Measurements from ENCODE around the gene RFX2. TPM values are rescaled to one million over a fixed set of nuclear protein-coding genes. Genes with fewer than 3 reads are reported as not detected.
"Not testable (repeated sequence)": the region's sequence is repeated elsewhere in the genome, so short reads cannot be mapped to it uniquely, and the experiment has no call there.

RFX2 gene
- total RNA-seq, 2 experiments from 2014 or later = 6.5 to 7.9 TPM

DNA sequence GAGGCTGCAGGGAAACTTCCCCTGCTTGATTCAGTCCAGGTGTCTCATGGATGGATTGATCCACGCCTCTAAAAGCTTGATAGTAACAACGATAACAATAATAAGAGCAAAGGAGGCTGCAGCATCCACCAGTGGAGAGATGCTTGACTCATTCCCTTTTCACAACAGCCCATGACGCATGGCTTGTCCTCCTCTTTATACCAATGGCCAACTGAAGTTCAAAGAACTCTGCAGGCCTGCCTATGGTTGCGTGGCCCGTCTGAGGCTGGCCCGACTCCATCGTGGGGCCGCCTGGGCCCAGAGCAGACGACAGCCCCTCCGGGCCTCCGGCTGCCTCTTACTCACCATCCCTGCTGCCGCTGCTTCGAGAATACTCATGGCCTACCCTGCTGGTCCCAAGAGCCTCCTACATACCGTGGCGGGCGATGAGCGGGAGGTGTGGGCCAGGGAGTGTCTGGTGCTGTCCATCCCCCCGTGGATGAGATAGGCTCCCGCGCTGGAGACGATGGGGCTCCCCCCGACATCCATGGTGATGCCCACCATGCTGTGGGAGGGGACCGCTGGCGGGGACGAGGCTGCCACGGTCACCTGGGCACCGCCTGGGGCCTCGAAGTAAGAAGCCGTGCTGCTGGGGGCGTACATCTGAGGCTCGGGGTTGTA lies 70.6 kb downstream of the RFX2 start:
- no peaks in the 10 kb centered on the region for H3K9me3 Mint-ChIP-seq
- POLR2A ChIA-PET = no interaction called here
- DNase-seq = no peak
- CTCF ChIA-PET = interaction anchor here (1.2 to 3.8 kb wide), 2 partner anchors 86 kb away, joined by 3 to 19 read pairs; no protein-coding TSS in a partner anchor
- H3K27ac Mint-ChIP-seq = peak overlapping the region; percentile 77
- no peaks in the 10 kb centered on the region for H3K36me3 Mint-ChIP-seq
- H3K4me3 Mint-ChIP-seq = no peak overlapping the region
- H3K27me3 Mint-ChIP-seq = no peaks in the 10 kb centered on the region
- peaks cover 18% of the 10 kb centered on the region for H3K4me1 Mint-ChIP-seq (ENCODE audit: low read depth)
- intact Hi-C loops (cut with micrococcal nuclease) = no loop called here

DNA sequence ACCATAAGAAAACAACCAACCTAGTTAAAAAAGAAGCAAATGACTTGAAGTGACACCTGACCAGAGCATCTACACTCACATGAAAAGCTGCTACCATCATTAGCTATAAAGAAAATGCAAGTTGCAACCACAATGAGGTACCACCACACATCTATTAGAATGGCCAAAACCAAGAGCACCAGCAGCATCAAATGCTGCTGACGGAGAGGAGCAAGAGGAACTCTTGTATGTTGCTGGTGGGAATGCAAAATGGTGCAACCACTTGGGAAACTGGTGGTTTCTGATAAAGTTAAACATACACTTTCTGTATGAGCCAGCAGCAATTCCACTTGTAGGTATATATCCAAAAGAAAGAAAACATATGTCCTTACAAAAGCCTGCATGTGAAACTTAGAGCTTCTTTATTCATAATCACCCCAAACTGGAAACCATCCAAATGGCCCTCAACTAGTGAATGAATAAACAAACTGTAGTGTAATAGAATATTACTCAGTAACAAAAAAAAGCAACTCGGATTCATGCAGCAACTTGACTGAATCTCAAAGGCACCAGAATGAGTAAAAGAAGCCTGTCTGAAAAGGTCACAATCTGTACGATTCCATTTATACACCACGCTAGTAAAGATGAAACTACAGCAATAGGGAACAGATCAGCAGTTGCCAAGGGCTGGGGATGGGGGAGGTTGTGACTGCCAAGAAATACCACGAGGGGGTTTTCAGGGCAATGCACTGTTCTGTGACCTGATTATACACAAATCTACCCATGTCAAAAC lies 71.5 kb downstream of the RFX2 start:
- peak overlapping the region; percentile 77 for H3K27ac Mint-ChIP-seq
- H3K4me3 Mint-ChIP-seq = no peak overlapping the region
- no peaks in the 10 kb centered on the region for H3K27me3 Mint-ChIP-seq
- H3K36me3 Mint-ChIP-seq = no peaks in the 10 kb centered on the region
- peak; percentile 77 for DNase-seq
- intact Hi-C loops (cut with micrococcal nuclease) = no loop called here
- peaks cover 18% of the 10 kb centered on the region for H3K4me1 Mint-ChIP-seq (ENCODE audit: low read depth)
- no peaks in the 10 kb centered on the region for H3K9me3 Mint-ChIP-seq
- CTCF ChIA-PET = interaction anchor here (0.9 to 1.9 kb wide), 6 partner anchors 10 to 265 kb away, joined by 3 to 8 read pairs (median 3); no protein-coding TSS in a partner anchor
- POLR2A ChIA-PET = no interaction called here

DNA sequence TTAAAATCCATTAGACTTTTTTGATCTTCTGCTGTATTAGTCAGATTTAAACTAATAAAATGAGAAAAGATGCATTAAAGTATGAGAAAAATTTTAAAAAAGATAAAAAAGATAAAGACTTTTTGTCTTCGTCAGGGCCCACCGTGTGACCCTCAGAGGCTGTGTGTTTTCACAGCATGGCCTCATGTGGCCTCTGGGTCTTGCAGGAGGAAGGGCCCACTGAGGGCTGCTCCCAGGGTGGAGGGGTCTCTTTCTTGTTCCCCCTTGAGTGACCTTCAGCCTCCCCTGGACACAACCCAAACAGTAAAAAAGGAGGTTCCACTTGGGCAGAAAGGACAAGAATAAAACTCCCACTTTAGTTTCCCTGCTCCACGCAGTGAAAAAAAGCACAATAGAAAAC lies 75.3 kb downstream of the RFX2 start:
- intact Hi-C loops (cut with micrococcal nuclease) = no loop called here
- POLR2A ChIA-PET = no interaction called here

DNA sequence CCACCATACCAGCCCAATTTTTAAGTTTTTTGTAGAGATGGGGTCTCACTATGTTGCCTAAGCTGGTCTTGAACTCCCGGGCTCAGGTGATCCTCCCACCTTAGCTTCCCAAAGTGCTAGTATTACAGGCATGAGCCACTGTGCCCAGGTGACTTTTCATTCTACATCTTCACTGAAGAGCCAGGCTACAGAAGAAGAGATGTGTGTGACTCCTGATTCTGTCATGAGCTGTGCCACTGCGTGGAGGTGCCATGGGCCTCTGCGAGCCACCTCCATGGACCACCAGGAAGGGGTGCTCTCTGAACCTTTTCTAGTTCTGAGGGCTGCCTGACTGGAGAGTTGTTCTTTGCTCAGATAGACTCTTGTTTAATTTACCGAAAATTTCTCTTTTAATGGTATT lies 75.8 kb downstream of the RFX2 start:
- no peak for DNase-seq
- Mint-ChIP-seq H3K4me1 (ENCODE audit: low read depth) (peaks cover 25% of the 10 kb centered on the region), H3K27me3 (no peaks in the 10 kb centered on the region), H3K27ac (no peak overlapping the region), H3K9me3 (no peaks in the 10 kb centered on the region), H3K4me3 (no peak overlapping the region), H3K36me3 (no peaks in the 10 kb centered on the region)
- CTCF ChIA-PET = interaction anchor here (0.6 to 1.5 kb wide), 4 partner anchors 12 to 1549 kb away, joined by 3 to 13 read pairs (median 4); no protein-coding TSS in a partner anchor
- POLR2A ChIA-PET = no interaction called here
- intact Hi-C loops (cut with micrococcal nuclease) = no loop called here

More for the DNA sequence above, 75.3 kb downstream of the RFX2 start:
- no peaks in the 10 kb centered on the region for H3K9me3 Mint-ChIP-seq
- no peak overlapping the region for H3K4me3 Mint-ChIP-seq
- H3K36me3 Mint-ChIP-seq = no peaks in the 10 kb centered on the region
- CTCF ChIA-PET = interaction anchor here (0.6 to 1.5 kb wide), 3 partner anchors 13 to 1549 kb away, joined by 3 to 13 read pairs (median 4); no protein-coding TSS in a partner anchor
- no peak overlapping the region for H3K27ac Mint-ChIP-seq
- no peak for DNase-seq
- H3K27me3 Mint-ChIP-seq = no peaks in the 10 kb centered on the region
- H3K4me1 Mint-ChIP-seq (ENCODE audit: low read depth) = peaks cover 20% of the 10 kb centered on the region

DNA sequence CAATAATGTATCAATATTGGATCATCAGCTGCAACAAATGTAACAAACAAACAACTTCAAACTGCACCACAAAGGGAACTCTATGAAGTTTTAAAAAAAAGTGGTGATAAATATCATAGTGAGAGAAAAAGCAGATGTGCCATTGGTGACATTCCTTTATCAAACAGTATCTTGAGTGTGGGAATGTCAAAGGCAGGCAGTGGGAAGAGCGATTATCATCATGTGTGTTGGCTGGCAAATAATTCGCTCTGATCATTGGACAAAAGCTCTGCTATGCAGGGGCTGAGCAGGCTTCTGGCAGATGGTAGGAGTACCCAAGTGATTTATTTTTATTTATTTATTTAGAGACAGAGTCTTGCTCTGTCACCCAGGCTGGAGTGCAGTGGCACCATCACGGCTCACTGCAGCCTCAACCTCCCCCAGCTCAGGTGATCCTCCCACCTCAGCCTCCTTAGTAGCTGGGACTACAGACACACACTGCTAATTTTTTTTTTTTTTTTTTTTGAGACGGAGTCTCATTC lies 76.5 kb downstream of the RFX2 start:
- CTCF ChIA-PET = interaction anchor here (0.6 to 1.5 kb wide), 3 partner anchors 11 to 66 kb away, joined by 3 to 13 read pairs (median 3); no protein-coding TSS in a partner anchor
- Mint-ChIP-seq H3K4me1 (ENCODE audit: low read depth) (peaks cover 18% of the 10 kb centered on the region), H3K36me3 (no peaks in the 10 kb centered on the region), H3K9me3 (no peaks in the 10 kb centered on the region), H3K27me3 (no peaks in the 10 kb centered on the region), H3K4me3 (no peak overlapping the region), H3K27ac (no peak overlapping the region)
- no peak for DNase-seq
- intact Hi-C loops (cut with micrococcal nuclease) = no loop called here
- POLR2A ChIA-PET = no interaction called here

DNA sequence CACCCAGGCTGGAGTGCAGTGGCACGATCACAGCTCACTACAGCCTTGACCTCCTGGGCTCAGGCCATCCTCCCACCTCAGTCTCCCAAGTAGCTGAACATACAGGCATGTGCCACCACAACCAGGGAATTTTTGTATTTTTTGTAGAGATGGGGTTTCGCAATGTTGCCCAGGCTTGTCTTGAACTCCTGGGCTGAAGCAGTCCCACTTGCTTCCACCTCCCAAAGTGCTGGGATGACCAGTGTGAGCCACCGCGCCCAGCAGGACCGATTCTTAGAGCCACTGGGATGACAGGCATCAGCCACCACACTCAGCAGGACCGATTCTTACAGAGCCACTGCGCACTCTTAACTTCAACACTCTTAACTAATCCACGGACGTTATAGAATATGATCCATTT lies 77.5 kb downstream of the RFX2 start:
- no peak for DNase-seq
- no peaks in the 10 kb centered on the region for H3K27me3 Mint-ChIP-seq
- H3K9me3 Mint-ChIP-seq = no peaks in the 10 kb centered on the region
- H3K4me3 Mint-ChIP-seq = no peak overlapping the region
- no peaks in the 10 kb centered on the region for H3K36me3 Mint-ChIP-seq
- no peak overlapping the region for H3K27ac Mint-ChIP-seq
- POLR2A ChIA-PET = no interaction called here
- intact Hi-C loops (cut with micrococcal nuclease) = no loop called here
- H3K4me1 Mint-ChIP-seq (ENCODE audit: low read depth) = peaks cover 10% of the 10 kb centered on the region
- CTCF ChIA-PET = no interaction called here

DNA sequence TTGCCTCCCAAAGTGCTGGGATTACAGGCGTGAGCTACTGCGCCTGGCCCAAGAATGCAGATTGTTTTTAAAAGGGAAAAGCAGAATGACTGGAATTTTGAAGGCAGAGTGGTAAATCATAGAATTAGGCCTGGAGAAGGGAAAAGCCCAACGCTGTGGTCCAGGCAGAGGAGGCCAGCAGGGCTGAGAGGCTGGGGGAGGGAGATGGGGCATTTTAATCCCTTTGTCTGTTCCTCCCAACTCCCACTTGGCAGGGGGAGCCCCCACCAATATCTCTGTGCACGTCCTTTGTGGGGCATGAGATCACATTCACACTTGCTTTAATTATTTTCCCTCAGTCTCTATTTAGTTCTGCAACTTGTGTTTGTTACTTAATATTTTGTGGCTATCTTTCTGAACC lies 77.9 kb downstream of the RFX2 start:
- intact Hi-C loops (cut with micrococcal nuclease) = no loop called here
- CTCF ChIA-PET = interaction anchor here (0.9 kb wide), 1 partner anchor 10 kb away, joined by 3 read pairs; no protein-coding TSS in a partner anchor
- H3K27ac Mint-ChIP-seq = no peak overlapping the region
- peaks cover 7% of the 10 kb centered on the region for H3K4me1 Mint-ChIP-seq (ENCODE audit: low read depth)
- no peak for DNase-seq
- H3K4me3 Mint-ChIP-seq = no peak overlapping the region
- POLR2A ChIA-PET = no interaction called here
- H3K9me3 Mint-ChIP-seq = no peaks in the 10 kb centered on the region
- H3K36me3 Mint-ChIP-seq = no peaks in the 10 kb centered on the region
- H3K27me3 Mint-ChIP-seq = no peaks in the 10 kb centered on the region

DNA sequence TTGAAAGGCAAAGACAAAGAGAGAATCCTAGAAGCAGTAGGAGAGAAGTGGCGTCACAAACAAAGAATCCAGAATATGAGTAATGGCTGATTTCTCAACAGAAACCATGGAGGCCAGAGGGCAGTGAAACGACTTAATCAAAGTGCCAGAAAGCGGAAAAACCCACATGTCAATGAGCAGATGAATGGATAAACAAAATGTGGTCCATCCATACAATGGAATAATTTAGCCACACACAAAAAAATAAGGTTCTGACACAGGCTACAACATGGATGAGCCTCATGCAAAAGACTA lies 80.1 kb downstream of the RFX2 start:
- H3K9me3 Mint-ChIP-seq = no peaks in the 10 kb centered on the region
- POLR2A ChIA-PET = no interaction called here
- intact Hi-C loops (cut with micrococcal nuclease) = no loop called here
- no peaks in the 10 kb centered on the region for H3K27me3 Mint-ChIP-seq
- H3K27ac Mint-ChIP-seq = no peak overlapping the region
- H3K4me3 Mint-ChIP-seq = no peak overlapping the region
- H3K4me1 Mint-ChIP-seq (ENCODE audit: low read depth) = peaks cover 7% of the 10 kb centered on the region
- no peak for DNase-seq
- no peaks in the 10 kb centered on the region for H3K36me3 Mint-ChIP-seq
- CTCF ChIA-PET = interaction anchor here (1.0 to 1.4 kb wide), 3 partner anchors 63 to 226 kb away, joined by 3 to 5 read pairs (median 3); no protein-coding TSS in a partner anchor

DNA sequence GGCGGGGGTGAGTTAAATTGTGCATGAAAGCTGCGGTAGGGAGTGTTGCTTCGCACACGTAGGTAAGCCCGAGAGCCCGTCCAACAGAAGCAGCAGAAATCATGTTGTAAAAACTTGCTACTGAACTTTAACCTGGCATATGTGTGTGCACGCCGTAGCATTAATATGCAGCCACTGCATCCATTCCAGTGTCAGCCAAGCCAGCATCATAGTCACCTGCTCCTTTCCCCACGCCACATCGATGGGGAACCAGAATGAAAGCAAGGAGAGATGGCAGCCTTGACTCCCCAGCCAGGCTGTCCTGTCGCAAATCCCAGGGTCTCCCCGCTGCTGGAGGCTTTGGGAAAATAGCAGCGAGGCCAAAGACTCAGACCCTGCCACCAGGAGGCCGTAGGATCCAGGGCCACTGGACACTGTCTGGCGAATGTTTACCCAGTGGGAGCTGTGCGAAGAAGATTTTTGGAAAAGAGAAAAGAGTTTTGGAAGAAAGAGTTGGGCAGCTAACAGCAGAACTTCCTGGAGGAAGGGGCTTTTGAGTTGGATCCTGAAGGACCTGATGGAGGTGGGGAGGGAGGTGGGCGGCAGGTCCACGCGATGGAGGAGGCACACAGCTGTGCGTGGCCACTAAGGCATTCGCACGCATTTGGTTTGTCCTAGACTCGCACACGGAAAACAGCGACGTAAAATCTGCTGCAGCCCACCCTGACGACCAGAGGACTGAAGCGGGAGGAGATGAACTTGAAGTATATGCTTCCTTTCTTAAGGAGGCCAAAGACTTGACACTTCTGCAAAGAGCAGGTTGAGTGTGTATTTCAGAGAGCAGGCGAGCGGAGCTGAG lies 83.7 kb downstream of the RFX2 start:
- no peak for DNase-seq
- no peak overlapping the region for H3K27ac Mint-ChIP-seq
- ChIA-PET CTCF (interaction anchor here (0.5 to 1.2 kb wide), 4 partner anchors 12 to 293 kb away, joined by 3 to 4 read pairs (median 4); no protein-coding TSS in a partner anchor), POLR2A (no interaction called here)
- H3K27me3 Mint-ChIP-seq = peaks cover 2% of the 10 kb centered on the region
- no peaks in the 10 kb centered on the region for H3K9me3 Mint-ChIP-seq
- no peak overlapping the region for H3K4me3 Mint-ChIP-seq
- no peaks in the 10 kb centered on the region for H3K36me3 Mint-ChIP-seq
- H3K4me1 Mint-ChIP-seq (ENCODE audit: low read depth) = peaks cover 7% of the 10 kb centered on the region
- intact Hi-C loops (cut with micrococcal nuclease) = no loop called here

DNA sequence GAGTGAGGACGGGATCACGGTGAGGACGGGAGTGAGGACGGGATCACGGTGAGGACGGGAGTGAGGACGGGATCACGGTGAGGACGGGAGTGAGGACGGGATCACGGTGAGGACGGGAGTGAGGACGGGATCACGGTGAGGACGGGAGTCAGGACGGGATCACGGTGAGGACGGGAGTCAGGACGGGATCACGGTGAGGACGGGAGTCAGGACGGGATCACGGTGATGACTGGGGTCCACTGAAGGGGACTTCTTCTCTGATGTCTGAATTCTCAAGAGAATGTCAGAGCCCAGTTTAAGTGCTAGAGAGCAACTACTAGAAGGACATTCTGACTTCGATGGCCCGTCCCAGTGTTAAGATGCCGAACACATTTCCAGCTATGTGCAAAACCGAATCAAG lies 85.5 kb downstream of the RFX2 start:
- H3K4me3 Mint-ChIP-seq; H3K4me1 Mint-ChIP-seq (ENCODE audit: low read depth); POLR2A ChIA-PET; H3K27ac Mint-ChIP-seq; DNase-seq; H3K9me3 Mint-ChIP-seq; H3K36me3 Mint-ChIP-seq; intact Hi-C loops (cut with micrococcal nuclease); H3K27me3 Mint-ChIP-seq: not testable (repeated sequence)
- CTCF ChIA-PET = interaction anchor here (0.9 kb wide), 1 partner anchor 38 kb away, joined by 4 read pairs; no protein-coding TSS in a partner anchor

DNA sequence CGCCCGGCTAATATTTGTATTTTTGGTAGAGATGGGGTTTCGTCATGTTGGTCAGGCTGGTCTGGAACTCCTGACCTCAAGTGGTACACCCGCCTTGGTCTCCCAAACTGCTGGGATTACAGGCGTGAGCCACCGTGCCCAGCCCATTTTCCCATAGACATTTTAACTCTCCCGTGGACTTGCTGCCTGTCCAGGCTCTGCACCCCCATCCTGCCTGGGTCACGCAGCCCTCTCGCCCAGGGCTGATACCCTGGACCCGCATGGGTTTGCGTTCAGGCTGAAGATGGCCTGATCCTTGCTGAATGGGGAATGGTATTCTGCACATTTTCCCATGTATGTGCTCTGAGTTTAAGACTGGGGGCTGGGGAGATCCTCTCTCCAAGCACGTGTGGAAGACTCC lies 86.4 kb downstream of the RFX2 start:
- H3K27ac Mint-ChIP-seq = no peak overlapping the region

More for the DNA sequence above, 86.4 kb downstream of the RFX2 start:
- intact Hi-C loops (cut with micrococcal nuclease) = no loop called here
- no peak for DNase-seq
- CTCF ChIA-PET = interaction anchor here (1.4 to 4.5 kb wide), 6 partner anchors 11 to 220 kb away, joined by 4 to 58 read pairs (median 32); partner anchors contain the start of gene NRTN
- Mint-ChIP-seq H3K36me3 (no peaks in the 10 kb centered on the region), H3K4me1 (ENCODE audit: low read depth) (no peaks in the 10 kb centered on the region), H3K27me3 (peaks cover 8% of the 10 kb centered on the region), H3K9me3 (no peaks in the 10 kb centered on the region), H3K4me3 (no peak overlapping the region)
- POLR2A ChIA-PET = no interaction called here
